ENCODE results near the gene SLC6A1. TPM values are rescaled to one million over a fixed set of nuclear protein-coding genes. Genes with fewer than 3 reads are reported as not detected.

SLC6A1 gene
- total RNA-seq, 4 donors from 2014 or later: 0.34 to 0.78 (median 0.46) TPM

GRCh38 chr3:11077466-11077865 is 84.9 kb downstream of the SLC6A1 start:
- TF ChIP-seq EP300 (IDR thresholded peaks at IDR 0.05): no peak
- TF ChIP-seq POLR2AphosphoS5 (IDR thresholded peaks at IDR 0.05): no peak
- TF ChIP-seq CTCF (IDR thresholded peaks at IDR 0.05): no peak
- TF ChIP-seq POLR2A (IDR thresholded peaks at IDR 0.05; ENCODE audit: low read depth): no peak
- intact Hi-C loops (cut with DNase I): no loop called here
- 91% methylated on average over 2 of the region's 2 CpGs for WGBS

GRCh38 chr3:11078826-11079515 is 86.4 kb downstream of the SLC6A1 start:
- Histone ChIP-seq H3K4me1 (peaks cover 0 to under 1% (median 0%) of the 10 kb centered on the region in 4 donors), H3K9me3 (no peaks in the 10 kb centered on the region), H3K36me3 (no peaks in the 10 kb centered on the region), H3K27ac (replicated peaks in 1 of 4) (no peak overlapping the region), H3K27me3 (no peaks in the 10 kb centered on the region), H3K4me3 (no peak overlapping the region)
- whole genome bisulfite sequencing: 85% methylated on average over 5 of the region's 5 CpGs
- DNase-seq (ENCODE audit: extremely low spot score): no peak
- TF ChIP-seq CTCF (IDR thresholded peaks at IDR 0.05) (no peak), POLR2AphosphoS5 (IDR thresholded peaks at IDR 0.05) (no peak), EP300 (IDR thresholded peaks at IDR 0.05) (no peak), POLR2A (IDR thresholded peaks at IDR 0.05; ENCODE audit: low read depth) (no peak)
- intact Hi-C loops (cut with DNase I): no loop called here

More at GRCh38 chr3:11077466-11077865, 84.9 kb downstream of the SLC6A1 start:
- H3K9me3 ChIP-seq: no peaks in the 10 kb centered on the region
- no peaks in the 10 kb centered on the region for H3K27me3 ChIP-seq
- no peak overlapping the region for H3K4me3 ChIP-seq
- no peak for DNase-seq (ENCODE audit: extremely low spot score)
- no peaks in the 10 kb centered on the region for H3K4me1 ChIP-seq
- H3K27ac ChIP-seq (replicated peaks in 1 of 4): no peak overlapping the region
- H3K36me3 ChIP-seq: no peaks in the 10 kb centered on the region

- WGBS: 87% methylated on average over 5 of the region's 5 CpGs
- H3K4me1 ChIP-seq: peaks cover 0 to 7% (median 0%) of the 10 kb centered on the region in 4 donors
- intact Hi-C loops (cut with DNase I): no loop called here
- H3K27ac ChIP-seq (replicated peaks in 1 of 4): no peak overlapping the region
- TF ChIP-seq EP300 (IDR thresholded peaks at IDR 0.05) (no peak), CTCF (IDR thresholded peaks at IDR 0.05) (no peak), POLR2A (IDR thresholded peaks at IDR 0.05; ENCODE audit: low read depth) (no peak), POLR2AphosphoS5 (IDR thresholded peaks at IDR 0.05) (no peak)
- H3K9me3 ChIP-seq: no peaks in the 10 kb centered on the region
- H3K4me3 ChIP-seq: no peak overlapping the region
- H3K36me3 ChIP-seq: no peaks in the 10 kb centered on the region
- no peak for DNase-seq (ENCODE audit: extremely low spot score)
- no peaks in the 10 kb centered on the region for H3K27me3 ChIP-seq
Observed at GRCh38 chr3:11080492-11080891, 87.9 kb downstream of the SLC6A1 start.

GRCh38 chr3:11084098-11084497 is 91.5 kb downstream of the SLC6A1 start:
- no peaks in the 10 kb centered on the region for H3K36me3 ChIP-seq
- no peaks in the 10 kb centered on the region for H3K9me3 ChIP-seq
- no peak overlapping the region for H3K27ac ChIP-seq (replicated peaks in 1 of 4)
- TF ChIP-seq CTCF (IDR thresholded peaks at IDR 0.05) (no peak), POLR2AphosphoS5 (IDR thresholded peaks at IDR 0.05) (no peak), EP300 (IDR thresholded peaks at IDR 0.05) (no peak), POLR2A (IDR thresholded peaks at IDR 0.05; ENCODE audit: low read depth) (no peak)
- H3K4me3 ChIP-seq: no peak overlapping the region
- H3K4me1 ChIP-seq: peaks cover 0 to 7% (median 0%) of the 10 kb centered on the region in 4 donors
- WGBS: 61% methylated on average over 2 of the region's 2 CpGs
- DNase-seq (ENCODE audit: extremely low spot score): peak; percentile 57
- intact Hi-C loops (cut with DNase I): no loop called here
- H3K27me3 ChIP-seq: no peaks in the 10 kb centered on the region
